GM12878 (cell line): Measurements from ENCODE around the gene NSD2. TPM values are rescaled to one million over a fixed set of nuclear protein-coding genes. Genes with fewer than 3 reads are reported as not detected.

ENCODE experiments used
- ATF7 ChIP-seq: fragments of 450-650 bp; IDR thresholded peaks from 2 replicates; pipeline ENCODE4 v1.6.1; 2016; ENCODE audit warnings: low read depth, mild to moderate bottlenecking
- CBX5 ChIP-seq: sonication (generic); IDR thresholded peaks from 2 replicates; pipeline ENCODE4 v1.6.1; 2016; ENCODE audit warnings: low read depth, moderate library complexity, mild to moderate bottlenecking, inconsistent platforms
- CREB1 ChIP-seq: IDR thresholded peaks from 2 replicates; pipeline ENCODE4 v1.6.1; 2012; ENCODE audit warnings: low read depth, mild to moderate bottlenecking, inconsistent platforms
- EED ChIP-seq: sonication (generic); IDR thresholded peaks from 2 replicates; pipeline ENCODE4 v1.6.1; 2016; ENCODE audit warnings: antibody characterized with exemption, low read depth
- FOXK2 ChIP-seq: fragments of 450-650 bp; IDR thresholded peaks from 2 replicates; pipeline ENCODE4 v1.6.1; 2017; ENCODE audit warnings: mild to moderate bottlenecking, moderate library complexity
- HCFC1 ChIP-seq: fragments of 150-350 bp; IDR thresholded peaks from 2 replicates; pipeline ENCODE4 v1.6.1; 2014; ENCODE audit warnings: low read length
- IKZF1 ChIP-seq: fragments of 450-650 bp; conservative IDR thresholded peaks from 2 replicates; pipeline ENCODE4 v1.6.1; 2017; ENCODE audit warnings: antibody characterized with exemption, mild to moderate bottlenecking
- LARP7 ChIP-seq: fragments of 450-650 bp; IDR thresholded peaks from 2 replicates; pipeline ENCODE4 v1.6.1; 2017; ENCODE audit warnings: mild to moderate bottlenecking
- MEF2B ChIP-seq: fragments of 450-650 bp; IDR thresholded peaks from 2 replicates; pipeline ENCODE4 v1.6.1; 2018; ENCODE audit warnings: mild to moderate bottlenecking, moderate library complexity; ENCODE audit not compliant: partially characterized antibody, poor library complexity, severe bottlenecking
- NBN ChIP-seq: fragments of 450-650 bp; IDR thresholded peaks from 2 replicates; pipeline ENCODE4 v1.6.1; 2016
- NR2F1 ChIP-seq: fragments of 450-650 bp; conservative IDR thresholded peaks from 2 replicates; pipeline ENCODE4 v1.6.1; 2017; ENCODE audit warnings: mild to moderate bottlenecking
- RAD51 ChIP-seq: fragments of 450-650 bp; IDR thresholded peaks from 2 replicates; pipeline ENCODE4 v1.6.1; 2016; ENCODE audit warnings: moderate library complexity, mild to moderate bottlenecking, inconsistent platforms
- RUNX3 ChIP-seq: IDR thresholded peaks from 2 replicates; pipeline ENCODE4 v1.6.1; 2012; ENCODE audit warnings: low read length, inconsistent platforms
- SIN3A ChIP-seq: IDR thresholded peaks from 2 replicates; pipeline ENCODE4 v1.6.1; 2012; ENCODE audit warnings: low read depth, low read length, improper control_type of control experiment
- TAF1 ChIP-seq: IDR thresholded peaks from 2 replicates; pipeline ENCODE4 v1.6.1; 2011; ENCODE audit warnings: mild to moderate bottlenecking, low read depth, low read length, borderline replicate concordance
- ZNF207 ChIP-seq: fragments of 450-650 bp; IDR thresholded peaks from 2 replicates; pipeline ENCODE4 v1.6.1; 2014; ENCODE audit warnings: antibody characterized with exemption, mild to moderate bottlenecking, borderline replicate concordance
- ZNF217 ChIP-seq: fragments of 450-650 bp; IDR thresholded peaks from 2 replicates; pipeline ENCODE4 v1.6.1; 2017; ENCODE audit warnings: antibody characterized with exemption, mild to moderate bottlenecking
- polyA plus RNA-seq, 11 experiments: library from polyadenylated mRNA; depleted of rRNA in 4 of 11; unstranded in 6 of 11; stranded (reverse) in 5 of 11; fragments of >200 nt; fragmentation: Nextera tagmentation in 4 of 11; fragmentation: Illumina TruSeq in 1 of 11; extraction: Ambion mirVana in 4 of 11; extraction: Trizol in 1 of 11; gene quantifications; 1 replicate in 1 of 11; 2 replicates in 10 of 11; pipeline versions ENCODE4 v1.2.1 to v1.2.3, GENCODE V29; 2011 to 2016; ENCODE audit warnings: inconsistent platforms in 2 of 11, missing spikeins in 2 of 11, low read depth in 1 of 11
- total RNA-seq, 4 experiments: library from RNA; depleted of rRNA in 3 of 4; stranded (reverse); fragments of >200 nt in 3 of 4; fragmentation: Illumina TruSeq in 1 of 4; extraction: Trizol in 1 of 4; gene quantifications; 2 replicates each; pipeline versions ENCODE4 v1.2.1 to v1.2.3, GENCODE V29; 2013 to 2021
- TF ChIP-seq, protein P1 (sequence below): IDR thresholded peaks from 2 replicates; pipeline ENCODE4 v1.6.1; 2012; ENCODE audit warnings: improper control_type of control experiment, low read depth, low read length; ENCODE audit not compliant: insufficient replicate concordance
- TF ChIP-seq, protein P2 (sequence below): fragments of 450-650 bp; IDR thresholded peaks from 2 replicates; pipeline ENCODE4 v1.6.1; 2017; ENCODE audit warnings: mild to moderate bottlenecking, moderate library complexity
- TF ChIP-seq, protein P3 (sequence below), 3 experiments: IDR thresholded peaks in 2 of 3; conservative IDR thresholded peaks in 1 of 3; 2 replicates each; pipeline ENCODE4 v1.5.1; 2011; ENCODE audit warnings: low read depth in 3 of 3, low read length in 3 of 3, mild to moderate bottlenecking in 3 of 3, control low read depth in 2 of 3, moderate library complexity in 2 of 3, inconsistent platforms in 1 of 3, mixed read lengths in 1 of 3; ENCODE audit not compliant: control insufficient read depth in 2 of 3, insufficient read depth in 1 of 3; ENCODE audit errors: extremely low read depth in 1 of 3

Gene NSD2
- total and polyA plus RNA-seq, 10 of the 15 experiments (the other 5 are each of a cell fraction or from before 2014, with no cell fraction given), result 8.6 to 139 (median 67.2) TPM

DNA sequence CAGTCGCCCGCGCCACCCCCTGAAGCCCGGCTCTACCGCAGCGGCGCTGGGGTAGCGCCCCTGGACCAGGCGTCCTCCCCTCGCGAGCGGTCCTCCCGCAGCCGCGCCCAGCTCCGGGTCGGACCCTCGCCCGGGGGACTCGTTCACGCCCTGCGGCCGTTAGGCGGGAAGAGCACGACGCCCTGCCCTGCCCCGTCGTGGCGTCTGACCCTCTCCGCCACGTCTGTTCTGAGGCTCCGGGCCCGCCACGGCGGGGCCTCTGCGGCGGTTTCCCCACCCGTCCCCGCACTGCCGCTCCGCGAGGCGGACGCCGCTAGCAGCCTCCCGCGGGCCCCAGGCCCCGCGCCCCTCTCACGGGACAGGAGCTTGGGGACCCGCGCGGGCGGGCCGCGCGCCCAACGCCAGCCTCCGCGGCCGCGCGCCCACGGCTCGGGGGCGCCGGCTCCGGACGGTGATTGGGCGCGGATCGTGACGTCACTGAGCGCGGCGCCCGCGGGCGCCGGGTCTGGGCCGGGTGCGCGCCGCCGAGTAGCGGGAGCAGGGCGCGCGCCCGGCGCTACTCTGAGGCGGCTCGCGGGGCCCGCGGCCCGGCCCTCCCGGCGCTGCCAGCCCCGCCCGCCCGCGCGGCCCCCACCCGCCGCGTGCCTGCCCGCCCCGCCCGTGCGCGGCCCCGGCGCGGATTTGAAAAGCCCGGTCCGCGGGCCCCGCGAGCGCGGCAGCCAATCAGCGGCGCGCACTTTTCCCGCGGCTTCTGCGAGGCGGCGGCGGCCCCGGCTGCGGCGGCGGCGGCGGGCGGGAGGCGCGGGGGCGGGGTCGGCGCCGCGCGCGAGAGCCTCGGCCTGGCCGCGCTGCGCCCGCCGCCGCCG lies at the start of gene NSD2 (continued):
- TF ChIP-seq, protein P1, sequence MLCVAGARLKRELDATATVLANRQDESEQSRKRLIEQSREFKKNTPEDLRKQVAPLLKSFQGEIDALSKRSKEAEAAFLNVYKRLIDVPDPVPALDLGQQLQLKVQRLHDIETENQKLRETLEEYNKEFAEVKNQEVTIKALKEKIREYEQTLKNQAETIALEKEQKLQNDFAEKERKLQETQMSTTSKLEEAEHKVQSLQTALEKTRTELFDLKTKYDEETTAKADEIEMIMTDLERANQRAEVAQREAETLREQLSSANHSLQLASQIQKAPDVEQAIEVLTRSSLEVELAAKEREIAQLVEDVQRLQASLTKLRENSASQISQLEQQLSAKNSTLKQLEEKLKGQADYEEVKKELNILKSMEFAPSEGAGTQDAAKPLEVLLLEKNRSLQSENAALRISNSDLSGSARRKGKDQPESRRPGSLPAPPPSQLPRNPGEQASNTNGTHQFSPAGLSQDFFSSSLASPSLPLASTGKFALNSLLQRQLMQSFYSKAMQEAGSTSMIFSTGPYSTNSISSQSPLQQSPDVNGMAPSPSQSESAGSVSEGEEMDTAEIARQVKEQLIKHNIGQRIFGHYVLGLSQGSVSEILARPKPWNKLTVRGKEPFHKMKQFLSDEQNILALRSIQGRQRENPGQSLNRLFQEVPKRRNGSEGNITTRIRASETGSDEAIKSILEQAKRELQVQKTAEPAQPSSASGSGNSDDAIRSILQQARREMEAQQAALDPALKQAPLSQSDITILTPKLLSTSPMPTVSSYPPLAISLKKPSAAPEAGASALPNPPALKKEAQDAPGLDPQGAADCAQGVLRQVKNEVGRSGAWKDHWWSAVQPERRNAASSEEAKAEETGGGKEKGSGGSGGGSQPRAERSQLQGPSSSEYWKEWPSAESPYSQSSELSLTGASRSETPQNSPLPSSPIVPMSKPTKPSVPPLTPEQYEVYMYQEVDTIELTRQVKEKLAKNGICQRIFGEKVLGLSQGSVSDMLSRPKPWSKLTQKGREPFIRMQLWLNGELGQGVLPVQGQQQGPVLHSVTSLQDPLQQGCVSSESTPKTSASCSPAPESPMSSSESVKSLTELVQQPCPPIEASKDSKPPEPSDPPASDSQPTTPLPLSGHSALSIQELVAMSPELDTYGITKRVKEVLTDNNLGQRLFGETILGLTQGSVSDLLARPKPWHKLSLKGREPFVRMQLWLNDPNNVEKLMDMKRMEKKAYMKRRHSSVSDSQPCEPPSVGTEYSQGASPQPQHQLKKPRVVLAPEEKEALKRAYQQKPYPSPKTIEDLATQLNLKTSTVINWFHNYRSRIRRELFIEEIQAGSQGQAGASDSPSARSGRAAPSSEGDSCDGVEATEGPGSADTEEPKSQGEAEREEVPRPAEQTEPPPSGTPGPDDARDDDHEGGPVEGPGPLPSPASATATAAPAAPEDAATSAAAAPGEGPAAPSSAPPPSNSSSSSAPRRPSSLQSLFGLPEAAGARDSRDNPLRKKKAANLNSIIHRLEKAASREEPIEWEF, result no peak
- TF ChIP-seq, protein P2, sequence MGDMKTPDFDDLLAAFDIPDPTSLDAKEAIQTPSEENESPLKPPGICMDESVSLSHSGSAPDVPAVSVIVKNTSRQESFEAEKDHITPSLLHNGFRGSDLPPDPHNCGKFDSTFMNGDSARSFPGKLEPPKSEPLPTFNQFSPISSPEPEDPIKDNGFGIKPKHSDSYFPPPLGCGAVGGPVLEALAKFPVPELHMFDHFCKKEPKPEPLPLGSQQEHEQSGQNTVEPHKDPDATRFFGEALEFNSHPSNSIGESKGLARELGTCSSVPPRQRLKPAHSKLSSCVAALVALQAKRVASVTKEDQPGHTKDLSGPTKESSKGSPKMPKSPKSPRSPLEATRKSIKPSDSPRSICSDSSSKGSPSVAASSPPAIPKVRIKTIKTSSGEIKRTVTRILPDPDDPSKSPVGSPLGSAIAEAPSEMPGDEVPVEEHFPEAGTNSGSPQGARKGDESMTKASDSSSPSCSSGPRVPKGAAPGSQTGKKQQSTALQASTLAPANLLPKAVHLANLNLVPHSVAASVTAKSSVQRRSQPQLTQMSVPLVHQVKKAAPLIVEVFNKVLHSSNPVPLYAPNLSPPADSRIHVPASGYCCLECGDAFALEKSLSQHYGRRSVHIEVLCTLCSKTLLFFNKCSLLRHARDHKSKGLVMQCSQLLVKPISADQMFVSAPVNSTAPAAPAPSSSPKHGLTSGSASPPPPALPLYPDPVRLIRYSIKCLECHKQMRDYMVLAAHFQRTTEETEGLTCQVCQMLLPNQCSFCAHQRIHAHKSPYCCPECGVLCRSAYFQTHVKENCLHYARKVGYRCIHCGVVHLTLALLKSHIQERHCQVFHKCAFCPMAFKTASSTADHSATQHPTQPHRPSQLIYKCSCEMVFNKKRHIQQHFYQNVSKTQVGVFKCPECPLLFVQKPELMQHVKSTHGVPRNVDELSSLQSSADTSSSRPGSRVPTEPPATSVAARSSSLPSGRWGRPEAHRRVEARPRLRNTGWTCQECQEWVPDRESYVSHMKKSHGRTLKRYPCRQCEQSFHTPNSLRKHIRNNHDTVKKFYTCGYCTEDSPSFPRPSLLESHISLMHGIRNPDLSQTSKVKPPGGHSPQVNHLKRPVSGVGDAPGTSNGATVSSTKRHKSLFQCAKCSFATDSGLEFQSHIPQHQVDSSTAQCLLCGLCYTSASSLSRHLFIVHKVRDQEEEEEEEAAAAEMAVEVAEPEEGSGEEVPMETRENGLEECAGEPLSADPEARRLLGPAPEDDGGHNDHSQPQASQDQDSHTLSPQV, result no peak
- peak; percentile 45; the same call in 1 of the 2 replicates for TF ChIP-seq CREB1
- no peak for TF ChIP-seq RAD51
- 0 out of 2 replicates have a peak, but pooled peaks have one; percentile 31 for TF ChIP-seq TAF1
- no peak for TF ChIP-seq FOXK2
- no peak for TF ChIP-seq HCFC1
- no peak for TF ChIP-seq SIN3A
- peak; percentile 52; the same call in 1 of the 2 replicates for TF ChIP-seq ZNF217
- TF ChIP-seq CBX5, result no peak; the same call in 1 of the 2 replicates
- no peak for TF ChIP-seq MEF2B
- TF ChIP-seq RUNX3, result no peak; the same call in 1 of the 2 replicates
- no peak for TF ChIP-seq EED
- TF ChIP-seq, protein P3, sequence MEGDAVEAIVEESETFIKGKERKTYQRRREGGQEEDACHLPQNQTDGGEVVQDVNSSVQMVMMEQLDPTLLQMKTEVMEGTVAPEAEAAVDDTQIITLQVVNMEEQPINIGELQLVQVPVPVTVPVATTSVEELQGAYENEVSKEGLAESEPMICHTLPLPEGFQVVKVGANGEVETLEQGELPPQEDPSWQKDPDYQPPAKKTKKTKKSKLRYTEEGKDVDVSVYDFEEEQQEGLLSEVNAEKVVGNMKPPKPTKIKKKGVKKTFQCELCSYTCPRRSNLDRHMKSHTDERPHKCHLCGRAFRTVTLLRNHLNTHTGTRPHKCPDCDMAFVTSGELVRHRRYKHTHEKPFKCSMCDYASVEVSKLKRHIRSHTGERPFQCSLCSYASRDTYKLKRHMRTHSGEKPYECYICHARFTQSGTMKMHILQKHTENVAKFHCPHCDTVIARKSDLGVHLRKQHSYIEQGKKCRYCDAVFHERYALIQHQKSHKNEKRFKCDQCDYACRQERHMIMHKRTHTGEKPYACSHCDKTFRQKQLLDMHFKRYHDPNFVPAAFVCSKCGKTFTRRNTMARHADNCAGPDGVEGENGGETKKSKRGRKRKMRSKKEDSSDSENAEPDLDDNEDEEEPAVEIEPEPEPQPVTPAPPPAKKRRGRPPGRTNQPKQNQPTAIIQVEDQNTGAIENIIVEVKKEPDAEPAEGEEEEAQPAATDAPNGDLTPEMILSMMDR (IDR thresholded peaks at IDR 0.05 in 2 of 3, conservative IDR thresholded peaks at IDR 0.05 in 1 of 3; ENCODE audit: control insufficient read depth in 2 of 3, extremely low read depth in 1 of 3, insufficient read depth in 1 of 3, low read depth in 3 of 3, low read length in 3 of 3), result no peak
- TF ChIP-seq LARP7, result peak; percentile 98
- TF ChIP-seq ZNF207, result peak; percentile 68; the same call in 1 of the 2 replicates
- TF ChIP-seq NBN, result no peak
- peak; percentile 61 for TF ChIP-seq NR2F1
- TF ChIP-seq IKZF1, result peak; percentile 95
- TF ChIP-seq ATF7, result no peak
